AG04449 (cell line): ENCODE measurements around the gene SNTB2.

Experiments used
- CTCF ChIA-PET: fragments of 350-600 bp; formaldehyde crosslinking; extraction: SDS; loops from one replicate; lab custom pipeline; 2021; ENCODE audit warnings: antibody characterized with exemption; lab: Yijun Ruan, JAX
- POLR2A ChIA-PET: fragments of 400-600, 350-600 bp; formaldehyde crosslinking; extraction: SDS; loops from one replicate; lab custom pipeline; 2020; ENCODE audit warnings: antibody characterized with exemption, inconsistent platforms; lab: Yijun Ruan, JAX
- DNase-seq: peaks from one replicate; pipeline ENCODE4 v3.0.0-alpha.2; 2010; ENCODE audit warnings: low read depth, low spot score
- H3K4me3 ChIP-seq: 2 replicates; pipeline ENCODE4 v1.5.1; 2011; ENCODE audit warnings: low read depth, mild to moderate bottlenecking, control low read depth, low read length
- CTCF ChIP-seq: IDR thresholded peaks from one replicate; pipeline ENCODE4 v1.5.1; 2011; ENCODE audit warnings: mild to moderate bottlenecking, moderate library complexity, low read length, control low read depth, inconsistent platforms; ENCODE audit not compliant: insufficient read depth; ENCODE audit errors: missing control alignments

The SNTB2 gene

GRCh38 chr16:69329369-69330285, 142.7 kb downstream of the SNTB2 start:
- no peak for TF ChIP-seq CTCF
- no peak for DNase-seq
- H3K4me3 ChIP-seq: peak overlapping the region; percentile 83
- ChIA-PET CTCF (interaction anchor here (0.7 to 8.9 kb wide), 10 partner anchors 9 to 483 kb away, joined by 3 to 52 read pairs (median 4); partner anchors contain the start of genes COG8, NIP7 and NOB1), POLR2A (interaction anchor here (0.5 to 1.3 kb wide), 4 partner anchors 9 to 197 kb away, joined by 3 to 5 read pairs (median 3); partner anchors contain the start of genes CHTF8, COG8, NIP7 and UTP4)

GRCh38 chr16:69330286-69331109, 143.5 kb downstream of the SNTB2 start, which contains the start of gene PDF:
TSS of gene PDF (minus strand) at chr16:69330588. CDS start at chr16:69330570, 18 bp downstream.
- no peak for TF ChIP-seq CTCF
- peak; percentile 29 for DNase-seq
- ChIA-PET CTCF (interaction anchor here (0.7 to 8.9 kb wide), 6 partner anchors 8 to 484 kb away, joined by 3 to 52 read pairs (median 6); partner anchors contain the start of genes COG8 and NIP7), POLR2A (interaction anchor here (0.5 to 1.3 kb wide), 3 partner anchors 14 to 198 kb away, joined by 3 to 5 read pairs (median 3); partner anchors contain the start of genes CHTF8 and UTP4)
- H3K4me3 ChIP-seq: peak within 1 kb of the TSS; percentile 83

- no peak for TF ChIP-seq CTCF
- H3K4me3 ChIP-seq: no peak overlapping the region
- CTCF ChIA-PET: interaction anchor here (1.1 to 1.5 kb wide), 2 partner anchors 12 to 420 kb away, joined by 3 read pairs; partner anchors contain the start of gene NOB1
- no peak for DNase-seq
- POLR2A ChIA-PET: no interaction called here
Measured at GRCh38 chr16:69334696-69335095, 147.7 kb downstream of the SNTB2 start.

GRCh38 chr16:69338557-69339288, 151.8 kb downstream of the SNTB2 start:
- ChIA-PET POLR2A (interaction anchor here (0.7 to 1.5 kb wide), 3 partner anchors 9 to 822 kb away, joined by 3 read pairs; partner anchors contain the start of gene SNTB2), CTCF (interaction anchor here (0.7 to 1.8 kb wide), 7 partner anchors 9 to 416 kb away, joined by 3 to 9 read pairs (median 4); partner anchors contain the start of genes NOB1 and PDF)
- no peak for DNase-seq
- peak overlapping the region; percentile 97 for H3K4me3 ChIP-seq
- no peak for TF ChIP-seq CTCF

GRCh38 chr16:69339289-69340094, 152.5 kb downstream of the SNTB2 start, which contains the start of the genes COG8 and NIP7:
TSS of gene COG8 (minus strand) at chr16:69339564. CDS start at chr16:69339552, 12 bp downstream.
TSS of gene NIP7 (plus strand) at chr16:69339772. CDS start at chr16:69339830, 58 bp downstream.
- DNase-seq: peak; percentile 86
- POLR2A ChIA-PET: interaction anchor here (1.0 to 1.5 kb wide), 2 partner anchors 10 to 153 kb away, joined by 3 read pairs; partner anchors contain the start of gene SNTB2
- CTCF ChIA-PET: interaction anchor here (0.7 to 3.0 kb wide), 9 partner anchors 9 to 414 kb away, joined by 3 to 14 read pairs (median 4); partner anchors contain the start of genes NOB1 and PDF
- TF ChIP-seq CTCF: peak; percentile 88
- H3K4me3 ChIP-seq: peak within 1 kb of the TSS; percentile 97
